Measurements from ENCODE around the gene KRTAP4-7. TPM values are rescaled to one million over a fixed set of nuclear protein-coding genes. Genes with fewer than 3 reads are reported as not detected.
"Not testable (repeated sequence)": the region's sequence is repeated elsewhere in the genome, so short reads cannot be mapped to it uniquely, and the experiment has no call there.

The KRTAP4-7 gene
- total and polyA plus RNA-seq, 2 experiments from 2014 or later: not detected

- TF ChIP-seq CTCF (IDR thresholded peaks at IDR 0.05; ENCODE audit: low read depth, low read length): no peak
- H3K27me3 ChIP-seq: no peaks in the 10 kb centered on the region
- no peak for DNase-seq (ENCODE audit: low read depth in 1 of 2, low spot score in 1 of 2)
- no peaks in the 10 kb centered on the region for H3K4me1 ChIP-seq (ENCODE audit: low read depth)
- no peaks in the 10 kb centered on the region for H3K36me3 ChIP-seq
- H3K27ac ChIP-seq: no peak overlapping the region
- H3K9me3 ChIP-seq (ENCODE audit: low read depth): no peaks in the 10 kb centered on the region
- no peak overlapping the region for H3K4me3 ChIP-seq
Measured at GRCh38 chr17:41107941-41108450, 24.0 kb downstream of the KRTAP4-7 start.

GRCh38 chr17:41108728-41109386, 24.9 kb downstream of the KRTAP4-7 start:
- not testable (repeated sequence) for DNase-seq (ENCODE audit: low read depth in 1 of 2, low spot score in 1 of 2); H3K4me3 ChIP-seq; H3K4me1 ChIP-seq (ENCODE audit: low read depth); H3K36me3 ChIP-seq; H3K9me3 ChIP-seq (ENCODE audit: low read depth); H3K27me3 ChIP-seq; H3K27ac ChIP-seq

- no peak overlapping the region for H3K27ac ChIP-seq
- no peaks in the 10 kb centered on the region for H3K36me3 ChIP-seq
- TF ChIP-seq CTCF (IDR thresholded peaks at IDR 0.05; ENCODE audit: low read depth, low read length): no peak
Measured at GRCh38 chr17:41111151-41111885, 27.4 kb downstream of the KRTAP4-7 start.

GRCh38 chr17:41116297-41116696, 32.3 kb downstream of the KRTAP4-7 start:
- Histone ChIP-seq H3K4me3 (no peak overlapping the region), H3K36me3 (no peaks in the 10 kb centered on the region), H3K4me1 (ENCODE audit: low read depth) (no peaks in the 10 kb centered on the region), H3K9me3 (ENCODE audit: low read depth) (no peaks in the 10 kb centered on the region), H3K27me3 (no peaks in the 10 kb centered on the region), H3K27ac (no peak overlapping the region)
- no peak for TF ChIP-seq CTCF (IDR thresholded peaks at IDR 0.05; ENCODE audit: low read depth, low read length)
- no peak for DNase-seq (ENCODE audit: low read depth in 1 of 2, low spot score in 1 of 2)

More at GRCh38 chr17:41111151-41111885, 27.4 kb downstream of the KRTAP4-7 start:
- Histone ChIP-seq H3K4me3 (no peak overlapping the region), H3K27me3 (no peaks in the 10 kb centered on the region), H3K9me3 (ENCODE audit: low read depth) (no peaks in the 10 kb centered on the region), H3K4me1 (ENCODE audit: low read depth) (no peaks in the 10 kb centered on the region)
- no peak for DNase-seq (ENCODE audit: low read depth in 1 of 2, low spot score in 1 of 2)

- not testable (repeated sequence) for DNase-seq (ENCODE audit: low read depth in 1 of 2, low spot score in 1 of 2); H3K4me3 ChIP-seq; H3K27me3 ChIP-seq; H3K4me1 ChIP-seq (ENCODE audit: low read depth); H3K36me3 ChIP-seq; H3K9me3 ChIP-seq (ENCODE audit: low read depth); H3K27ac ChIP-seq
Measured at GRCh38 chr17:41117846-41118386, 34.0 kb downstream of the KRTAP4-7 start, which contains the start of gene KRTAP4-11. Gene KRTAP4-11 (minus strand): TSS chr17:41118373. CDS start chr17:41118315, 58 bp downstream.

GRCh38 chr17:41118721-41119120, 34.8 kb downstream of the KRTAP4-7 start:
- TF ChIP-seq CTCF (IDR thresholded peaks at IDR 0.05; ENCODE audit: low read depth, low read length): no peak
- Histone ChIP-seq H3K4me3 (no peak overlapping the region), H3K27ac (no peak overlapping the region), H3K27me3 (no peaks in the 10 kb centered on the region), H3K4me1 (ENCODE audit: low read depth) (no peaks in the 10 kb centered on the region), H3K36me3 (no peaks in the 10 kb centered on the region), H3K9me3 (ENCODE audit: low read depth) (no peaks in the 10 kb centered on the region)
- DNase-seq (ENCODE audit: low read depth in 1 of 2, low spot score in 1 of 2): no peak

- not testable (repeated sequence) for H3K4me3 ChIP-seq; H3K4me1 ChIP-seq (ENCODE audit: low read depth); DNase-seq (ENCODE audit: low read depth in 1 of 2, low spot score in 1 of 2); H3K36me3 ChIP-seq; H3K27me3 ChIP-seq; H3K27ac ChIP-seq; H3K9me3 ChIP-seq (ENCODE audit: low read depth)
Measured at GRCh38 chr17:41119696-41120690, 36.0 kb downstream of the KRTAP4-7 start.
